GM12878 (cell line): ENCODE data around the gene CAPS. TPM values are rescaled to one million over a fixed set of nuclear protein-coding genes. Genes with fewer than 3 reads are reported as not detected.

Experiments used
- BACH1 ChIP-seq: fragments of 450-650 bp; IDR thresholded peaks from 2 replicates; pipeline ENCODE4 v1.6.1; 2017; ENCODE audit warnings: mild to moderate bottlenecking, borderline replicate concordance
- BCL11A ChIP-seq: IDR thresholded peaks from 2 replicates; pipeline ENCODE4 v1.6.1; 2011; ENCODE audit warnings: low read depth, low read length
- BRCA1 ChIP-seq: IDR thresholded peaks from 2 replicates; pipeline ENCODE4 v1.6.1; 2011; ENCODE audit warnings: low read depth, low read length, improper control_type of control experiment
- CEBPB ChIP-seq, 2 experiments: fragments of 150-350 bp in 1 of 2; IDR thresholded peaks; 2 replicates each; pipeline ENCODE4 v1.6.1; 2012 to 2014; ENCODE audit warnings: low read depth in 2 of 2, low read length in 2 of 2, borderline replicate concordance in 1 of 2, inconsistent platforms in 1 of 2
- E2F8 ChIP-seq: fragments of 450-650 bp; IDR thresholded peaks from 2 replicates; pipeline ENCODE4 v1.6.1; 2018; ENCODE audit warnings: mild to moderate bottlenecking, low read depth, moderate library complexity; ENCODE audit not compliant: partially characterized antibody
- IKZF1 ChIP-seq: fragments of 450-650 bp; conservative IDR thresholded peaks from 2 replicates; pipeline ENCODE4 v1.6.1; 2017; ENCODE audit warnings: antibody characterized with exemption, mild to moderate bottlenecking
- KLF5 ChIP-seq: fragments of 450-650 bp; IDR thresholded peaks from 2 replicates; pipeline ENCODE4 v1.6.1; 2014; ENCODE audit warnings: mild to moderate bottlenecking; ENCODE audit not compliant: partially characterized antibody
- MTA2 ChIP-seq: fragments of 450-650 bp; IDR thresholded peaks from 2 replicates; pipeline ENCODE4 v1.6.1; 2016; ENCODE audit warnings: low read depth, mild to moderate bottlenecking, moderate library complexity
- MYB ChIP-seq: fragments of 150-350 bp; IDR thresholded peaks from 2 replicates; pipeline ENCODE4 v1.6.1; 2014; ENCODE audit warnings: mild to moderate bottlenecking, low read depth, low read length, borderline replicate concordance
- NFIC ChIP-seq: IDR thresholded peaks from 2 replicates; pipeline ENCODE4 v1.6.1; 2012; ENCODE audit warnings: low read depth, mild to moderate bottlenecking, inconsistent platforms, low read length, moderate library complexity
- NFXL1 ChIP-seq: fragments of 450-650 bp; IDR thresholded peaks from 2 replicates; pipeline ENCODE4 v1.6.1; 2017; ENCODE audit warnings: antibody characterized with exemption, mild to moderate bottlenecking, borderline replicate concordance
- NR2C2 ChIP-seq: IDR thresholded peaks from 2 replicates; pipeline ENCODE4 v1.6.1; 2011; ENCODE audit warnings: borderline replicate concordance, low read depth; ENCODE audit not compliant: control insufficient read depth, insufficient read length
- PML ChIP-seq: IDR thresholded peaks from 2 replicates; pipeline ENCODE4 v1.6.1; 2012; ENCODE audit warnings: low read length, inconsistent platforms
- POLR2AphosphoS2 ChIP-seq: IDR thresholded peaks from 2 replicates; pipeline ENCODE4 v1.6.1; 2011; ENCODE audit warnings: low read depth, mild to moderate bottlenecking, low read length, improper control_type of control experiment, moderate library complexity
- RAD21 ChIP-seq: IDR thresholded peaks from 2 replicates; pipeline ENCODE4 v1.6.1; 2011; ENCODE audit warnings: mild to moderate bottlenecking, low read depth, low read length, moderate library complexity; ENCODE audit not compliant: insufficient read depth
- RBBP5 ChIP-seq: fragments of 200-600 bp; sonication (generic); conservative IDR thresholded peaks from 2 replicates; pipeline ENCODE4 v1.6.1; 2016
- RCOR1 ChIP-seq: conservative IDR thresholded peaks from 2 replicates; pipeline ENCODE4 v1.6.1; 2012; ENCODE audit warnings: low read depth, low read length, improper control_type of control experiment
- SIX5 ChIP-seq: IDR thresholded peaks from 2 replicates; pipeline ENCODE4 v1.6.1; 2011; ENCODE audit warnings: mild to moderate bottlenecking, low read depth, low read length, moderate library complexity; ENCODE audit not compliant: severe bottlenecking
- SREBF2 ChIP-seq: IDR thresholded peaks from 2 replicates; pipeline ENCODE4 v1.6.1; 2012; ENCODE audit warnings: mild to moderate bottlenecking, low read length
- STAT1 ChIP-seq: fragments of 450-650 bp; conservative IDR thresholded peaks from 2 replicates; pipeline ENCODE4 v1.6.1; 2014; ENCODE audit warnings: antibody characterized with exemption, mild to moderate bottlenecking
- SUZ12 ChIP-seq: fragments of 200-600 bp; sonication (generic); IDR thresholded peaks from one replicate; pipeline ENCODE4 v1.6.1; 2018; ENCODE audit warnings: antibody characterized with exemption, mild to moderate bottlenecking; ENCODE audit not compliant: unreplicated experiment
- TAF1 ChIP-seq: IDR thresholded peaks from 2 replicates; pipeline ENCODE4 v1.6.1; 2011; ENCODE audit warnings: mild to moderate bottlenecking, low read depth, low read length, borderline replicate concordance
- TCF12 ChIP-seq: IDR thresholded peaks from 2 replicates; pipeline ENCODE4 v1.6.1; 2011; ENCODE audit warnings: low read depth, mild to moderate bottlenecking, low read length
- ZBTB40 ChIP-seq: fragments of 450-650 bp; IDR thresholded peaks from 2 replicates; pipeline ENCODE4 v1.6.1; 2016; ENCODE audit warnings: mild to moderate bottlenecking, moderate library complexity, borderline replicate concordance
- ZNF384 ChIP-seq: IDR thresholded peaks from 2 replicates; pipeline ENCODE4 v1.6.1; 2012; ENCODE audit warnings: low read depth, mild to moderate bottlenecking, low read length, improper control_type of control experiment, borderline replicate concordance
- polyA plus RNA-seq, 11 experiments: library from polyadenylated mRNA; depleted of rRNA in 4 of 11; unstranded in 6 of 11; stranded (reverse) in 5 of 11; fragments of >200 nt; fragmentation: Nextera tagmentation in 4 of 11; fragmentation: Illumina TruSeq in 1 of 11; extraction: Ambion mirVana in 4 of 11; extraction: Trizol in 1 of 11; gene quantifications; 1 replicate in 1 of 11; 2 replicates in 10 of 11; pipeline versions ENCODE4 v1.2.1 to v1.2.3, GENCODE V29; 2011 to 2016; ENCODE audit warnings: inconsistent platforms in 2 of 11, missing spikeins in 2 of 11, low read depth in 1 of 11
- total RNA-seq, 4 experiments: library from RNA; depleted of rRNA in 3 of 4; stranded (reverse); fragments of >200 nt in 3 of 4; fragmentation: Illumina TruSeq in 1 of 4; extraction: Trizol in 1 of 4; gene quantifications; 2 replicates each; pipeline versions ENCODE4 v1.2.1 to v1.2.3, GENCODE V29; 2013 to 2021

The CAPS gene
- total and polyA plus RNA-seq, 10 of the 15 experiments (the other 5 are each of a cell fraction or from before 2014, with no cell fraction given) = 0.09 to 6.9 (median 2.9) TPM

GRCh38 chr19:5904352-5905113 lies 9.5 kb upstream of the CAPS start, which contains the start of gene VMAC (continued):
- peak; percentile 63; the same call in 1 of the 2 replicates for TF ChIP-seq TAF1
- no peak for TF ChIP-seq PML
- TF ChIP-seq STAT1 = peak; percentile 83; the same call in 1 of the 2 replicates
- no peak for TF ChIP-seq CEBPB (IDR thresholded peaks at IDR 0.05; ENCODE audit: borderline replicate concordance in 1 of 2, low read depth in 2 of 2, low read length in 2 of 2)
- TF ChIP-seq RBBP5 = no peak
- peak; percentile 76; the same call in 1 of the 2 replicates for TF ChIP-seq BACH1
- TF ChIP-seq SREBF2 = no peak
- TF ChIP-seq MTA2 = no peak
- TF ChIP-seq ZNF384 = no peak
- TF ChIP-seq NR2C2 = no peak
- TF ChIP-seq NFXL1 = no peak
- TF ChIP-seq BCL11A = no peak
- no peak; the same call in 1 of the 2 replicates for TF ChIP-seq POLR2AphosphoS2
- no peak for TF ChIP-seq BRCA1
- TF ChIP-seq SUZ12 = no peak
- TF ChIP-seq TCF12 = no peak
- no peak for TF ChIP-seq RCOR1
- TF ChIP-seq KLF5 = peak; percentile 22
- no peak for TF ChIP-seq RAD21
- no peak for TF ChIP-seq SIX5
- TF ChIP-seq ZBTB40 = no peak
- no peak for TF ChIP-seq MYB
- peak; percentile 48 for TF ChIP-seq IKZF1
- no peak for TF ChIP-seq E2F8
- TF ChIP-seq NFIC = no peak
